HCT116 (cell line): ENCODE results near the gene ARL2. TPM values are rescaled to one million over a fixed set of nuclear protein-coding genes. Genes with fewer than 3 reads are reported as not detected.

Experiments
- ATAC-seq: fragments of 200-7000 bp; cut with Tn5 transposase; 2 replicates; pipeline ENCODE4 v1.9.1; 2020; ENCODE audit warnings: mild to moderate bottlenecking, moderate library complexity
- BruUV-seq: library from RNA; stranded (reverse); fragments of 400-500 nt; replicated peaks from 2 replicates; lab custom pipeline; 2021; lab: Mats Ljungman, UMichigan
- CTCF ChIA-PET: fragments of 300-600 bp; sonication (Branson Sonifier 250); formaldehyde crosslinking; loops from one replicate; lab custom pipeline; 2021; ENCODE audit warnings: antibody characterized with exemption; lab: Charles Lee
- POLR2A ChIA-PET: fragments of 300-600, 350-600 bp; sonication (Branson Sonifier 250); formaldehyde crosslinking; loops from one replicate; lab custom pipeline; 2021; ENCODE audit warnings: antibody characterized with exemption; lab: Charles Lee
- RAD21 ChIA-PET, 2 experiments: fragments of 300-600 bp; sonication (Branson Sonifier 250); formaldehyde crosslinking; loops; one replicate each; lab custom pipeline; 2023; ENCODE audit warnings: low total read pairs in 2 of 2; ENCODE audit not compliant: uncharacterized antibody in 2 of 2, unreplicated experiment in 2 of 2, low non-redundant PET in 1 of 2; lab: Charles Lee
- DNase-seq: peaks from one replicate; pipeline ENCODE4 v3.0.0-alpha.2; 2010; ENCODE audit warnings: low read depth, low spot score
- H2AFZ ChIP-seq: fragments of 200-600 bp; shearing (Covaris generic), sonication (generic); 2 replicates; pipeline ENCODE4 v1.6.1; 2017; ENCODE audit warnings: low read depth, mixed run types, mixed read lengths, antibody characterized with exemption, low read length; ENCODE audit not compliant: poor library complexity, severe bottlenecking
- H3K27ac ChIP-seq: 2 replicates; pipeline ENCODE4 v1.5.1; 2012; ENCODE audit warnings: low read depth, low read length
- H3K27me3 ChIP-seq: fragments of 200-600 bp; sonication (generic); 2 replicates; pipeline ENCODE4 v1.6.1; 2016; ENCODE audit warnings: mixed run types, low read length, mixed read lengths; ENCODE audit not compliant: insufficient read depth
- H3K36me3 ChIP-seq, 2 experiments: fragments of 200-500 bp in 1 of 2; fragments of 200-600 bp in 1 of 2; sonication (Bioruptor generic) in 1 of 2; sonication (generic) in 1 of 2; 2 replicates each; pipeline versions ENCODE4 v1.5.1 to v1.6.1; 2014 to 2016; ENCODE audit warnings: low read length in 2 of 2, inconsistent platforms in 1 of 2, mixed read lengths in 1 of 2, mixed run types in 1 of 2; ENCODE audit not compliant: insufficient read depth in 2 of 2, control insufficient read depth in 1 of 2
- H3K4me1 ChIP-seq, 2 experiments: fragments of 200-600 bp in 1 of 2; sonication (generic) in 1 of 2; 2 replicates each; pipeline versions ENCODE4 v1.5.1 to v1.6.1; 2012 to 2017; ENCODE audit warnings: low read length in 2 of 2, inconsistent platforms in 1 of 2, mild to moderate bottlenecking in 1 of 2, mixed read lengths in 1 of 2, mixed run types in 1 of 2, moderate library complexity in 1 of 2; ENCODE audit not compliant: insufficient read depth in 2 of 2, control insufficient read depth in 1 of 2
- H3K4me2 ChIP-seq: fragments of 200-600 bp; sonication (generic); 2 replicates; pipeline ENCODE4 v1.6.1; 2017; ENCODE audit warnings: mixed run types, low read length, mixed read lengths
- H3K4me3 ChIP-seq, 2 experiments: fragments of 200-600 bp in 1 of 2; sonication (generic) in 1 of 2; replicated peaks in 1 of 2; 2 replicates each; pipeline ENCODE4 v1.5.1; 2011 to 2016; ENCODE audit warnings: low read length in 2 of 2, control low read depth in 1 of 2, low read depth in 1 of 2, mild to moderate bottlenecking in 1 of 2, mixed read lengths in 1 of 2, mixed run types in 1 of 2
- H3K79me2 ChIP-seq: fragments of 200-600 bp; sonication (generic); 2 replicates; pipeline ENCODE4 v1.6.1; 2017; ENCODE audit warnings: mild to moderate bottlenecking, mixed run types, low read length, moderate library complexity, mixed read lengths; ENCODE audit not compliant: insufficient read depth
- H3K9ac ChIP-seq: fragments of 200-600 bp; sonication (generic); 2 replicates; pipeline ENCODE4 v1.6.1; 2016; ENCODE audit warnings: low read length, mixed read lengths
- H3K9me2 ChIP-seq: fragments of 200-600 bp; sonication (generic), shearing (Covaris generic); 2 replicates; pipeline ENCODE4 v1.6.1; 2017; ENCODE audit warnings: mixed run types, mild to moderate bottlenecking, moderate library complexity; ENCODE audit not compliant: insufficient read depth
- H3K9me3 ChIP-seq, 2 experiments: fragments of 200-500 bp in 1 of 2; fragments of 200-600 bp in 1 of 2; sonication (Bioruptor generic) in 1 of 2; sonication (generic) in 1 of 2; 2 replicates each; pipeline ENCODE4 v1.6.1; 2014 to 2017; ENCODE audit warnings: low read length in 2 of 2, mixed read lengths in 2 of 2, inconsistent platforms in 1 of 2, low read depth in 1 of 2, mild to moderate bottlenecking in 1 of 2, mixed run types in 1 of 2, moderate library complexity in 1 of 2; ENCODE audit not compliant: control insufficient read depth in 1 of 2, insufficient read depth in 1 of 2
- H4K20me1 ChIP-seq: fragments of 200-600 bp; sonication (generic), shearing (Covaris generic); 2 replicates; pipeline ENCODE4 v1.6.1; 2017; ENCODE audit warnings: mixed run types, mild to moderate bottlenecking, moderate library complexity; ENCODE audit not compliant: insufficient read depth
- CEBPB ChIP-seq: IDR thresholded peaks from 2 replicates; pipeline ENCODE4 v1.6.1; 2012; ENCODE audit warnings: low read depth
- ELF1 ChIP-seq: IDR thresholded peaks from 2 replicates; pipeline ENCODE4 v1.6.1; 2012; ENCODE audit warnings: low read depth, borderline replicate concordance
- EZH2 ChIP-seq: fragments of 200-600 bp; sonication (generic); IDR thresholded peaks from 2 replicates; pipeline ENCODE4 v1.6.1; 2017; ENCODE audit warnings: antibody characterized with exemption, mixed run types
- EZH2phosphoT487 ChIP-seq: fragments of 200-600 bp; IDR thresholded peaks from 2 replicates; pipeline ENCODE4 v1.6.1; 2018; ENCODE audit warnings: antibody characterized with exemption, borderline replicate concordance
- JUND ChIP-seq: IDR thresholded peaks from 2 replicates; pipeline ENCODE4 v1.6.1; 2012
- POLR2A ChIP-seq: IDR thresholded peaks from 2 replicates; pipeline ENCODE4 v1.7.0; 2011; ENCODE audit warnings: borderline replicate concordance; ENCODE audit not compliant: insufficient read depth, insufficient read length; ENCODE audit errors: extremely low read depth
- POLR2AphosphoS5 ChIP-seq: IDR thresholded peaks from 2 replicates; pipeline ENCODE4 v1.6.1; 2011; ENCODE audit warnings: mild to moderate bottlenecking, low read depth, low read length, moderate library complexity
- SIN3A ChIP-seq: IDR thresholded peaks from 2 replicates; pipeline ENCODE4 v1.6.1; 2012; ENCODE audit warnings: low read depth
- TCF7L2 ChIP-seq: IDR thresholded peaks from 2 replicates; pipeline ENCODE4 v1.7.0; 2011; ENCODE audit warnings: borderline replicate concordance, inconsistent platforms; ENCODE audit not compliant: insufficient read depth, insufficient read length; ENCODE audit errors: extremely low read depth
- YY1 ChIP-seq: IDR thresholded peaks from 2 replicates; pipeline ENCODE4 v1.6.1; 2011; ENCODE audit warnings: low read length, low read depth, moderate library complexity, mild to moderate bottlenecking; ENCODE audit not compliant: insufficient replicate concordance; ENCODE audit errors: extremely low read depth
- ZFX ChIP-seq: fragments of 450-650 bp; IDR thresholded peaks from 2 replicates; pipeline ENCODE4 v1.6.1; 2017
- ZNF274 ChIP-seq: fragments of 200-500 bp; sonication (Bioruptor generic); IDR thresholded peaks from 2 replicates; pipeline ENCODE4 v1.6.1; 2014; ENCODE audit warnings: mild to moderate bottlenecking, low read depth, low read length, inconsistent platforms
- intact Hi-C: fragments of 100-400 bp; cut with micrococcal nuclease; formaldehyde crosslinking; loops from 2 replicates; pipeline ENCODE4 v1.10.0; 2022
- total RNA-seq: library from RNA; stranded (reverse); gene quantifications from one replicate; pipeline ENCODE4 v1.2.1, GENCODE V29; 2021; ENCODE audit not compliant: unreplicated experiment
- TF ChIP-seq, protein P1 (sequence below): IDR thresholded peaks from 2 replicates; pipeline ENCODE4 v1.6.1; 2012
- TF ChIP-seq, protein P2 (sequence below), 3 experiments: fragments of 200-600 bp in 1 of 3; sonication (generic) in 1 of 3; IDR thresholded peaks in 2 of 3; conservative IDR thresholded peaks in 1 of 3; 2 replicates each; pipeline ENCODE4 v1.5.1; 2012 to 2017; ENCODE audit warnings: low read depth in 2 of 3, low read length in 2 of 3, antibody characterized with exemption in 1 of 3, borderline replicate concordance in 1 of 3, control low read depth in 1 of 3, mild to moderate bottlenecking in 1 of 3, mixed read lengths in 1 of 3, mixed run types in 1 of 3, moderate library complexity in 1 of 3; ENCODE audit not compliant: insufficient read depth in 1 of 3
- TF ChIP-seq, protein P3 (sequence below): IDR thresholded peaks from 2 replicates; pipeline ENCODE4 v1.6.1; 2012
- TF ChIP-seq, protein P4 (sequence below): IDR thresholded peaks from 2 replicates; pipeline ENCODE4 v1.6.1; 2011; ENCODE audit warnings: mild to moderate bottlenecking, low read length, moderate library complexity; ENCODE audit not compliant: insufficient replicate concordance; ENCODE audit errors: extremely low read depth

The ARL2 gene
- total RNA-seq, 1 experiment from 2014 or later: 68.7 TPM

DNA sequence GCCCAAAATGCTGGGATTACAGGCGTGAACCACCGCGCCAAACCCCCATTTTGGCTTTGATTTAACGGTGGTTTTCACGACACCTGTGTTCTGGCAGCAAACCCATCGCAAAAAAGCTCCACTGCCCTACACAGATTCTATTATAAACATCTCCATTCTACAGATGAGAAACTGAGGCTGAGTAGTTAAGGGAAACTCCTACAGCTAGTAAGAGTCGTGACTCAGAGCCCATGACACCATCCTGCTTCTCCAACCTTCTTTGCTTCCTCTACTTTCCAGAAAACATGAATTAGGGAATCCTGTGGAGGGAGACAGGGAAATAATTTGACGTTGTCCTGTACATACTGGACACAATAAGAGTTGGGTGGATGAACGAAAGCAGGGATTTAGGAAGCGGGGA is 12.8 kb downstream of the ARL2 start:
- Histone ChIP-seq H3K9me3 (no peaks in the 10 kb centered on the region), H3K4me3 (peak overlapping the region; percentile 39 to 44), H3K9me2 (no peaks in the 10 kb centered on the region), H2AFZ (peak overlapping the region; percentile 18), H3K27me3 (no peaks in the 10 kb centered on the region), H3K4me1 (peaks cover 11 to 22% of the 10 kb centered on the region in 2 experiments; a peak in 3 of 4 replicates), H3K79me2 (no peaks in the 10 kb centered on the region), H3K36me3 (no peaks in the 10 kb centered on the region), H3K4me2 (peak overlapping the region; percentile 71), H4K20me1 (no peaks in the 10 kb centered on the region), H3K27ac (peak overlapping the region; percentile 75), H3K9ac (peak overlapping the region; percentile 43)
- no TSS peak for BruUV-seq
- TF ChIP-seq POLR2A (no peak), POLR2AphosphoS5 (no peak), JUND (no peak), SIN3A (no peak), YY1 (no peak), TCF7L2 (no peak), ELF1 (no peak), CEBPB (no peak), ZNF274 (no peak), ZFX (no peak), EZH2 (no peak), EZH2phosphoT487 (no peak)
- TF ChIP-seq, protein P1, sequence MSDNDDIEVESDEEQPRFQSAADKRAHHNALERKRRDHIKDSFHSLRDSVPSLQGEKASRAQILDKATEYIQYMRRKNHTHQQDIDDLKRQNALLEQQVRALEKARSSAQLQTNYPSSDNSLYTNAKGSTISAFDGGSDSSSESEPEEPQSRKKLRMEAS: no peak
- TF ChIP-seq, protein P2, sequence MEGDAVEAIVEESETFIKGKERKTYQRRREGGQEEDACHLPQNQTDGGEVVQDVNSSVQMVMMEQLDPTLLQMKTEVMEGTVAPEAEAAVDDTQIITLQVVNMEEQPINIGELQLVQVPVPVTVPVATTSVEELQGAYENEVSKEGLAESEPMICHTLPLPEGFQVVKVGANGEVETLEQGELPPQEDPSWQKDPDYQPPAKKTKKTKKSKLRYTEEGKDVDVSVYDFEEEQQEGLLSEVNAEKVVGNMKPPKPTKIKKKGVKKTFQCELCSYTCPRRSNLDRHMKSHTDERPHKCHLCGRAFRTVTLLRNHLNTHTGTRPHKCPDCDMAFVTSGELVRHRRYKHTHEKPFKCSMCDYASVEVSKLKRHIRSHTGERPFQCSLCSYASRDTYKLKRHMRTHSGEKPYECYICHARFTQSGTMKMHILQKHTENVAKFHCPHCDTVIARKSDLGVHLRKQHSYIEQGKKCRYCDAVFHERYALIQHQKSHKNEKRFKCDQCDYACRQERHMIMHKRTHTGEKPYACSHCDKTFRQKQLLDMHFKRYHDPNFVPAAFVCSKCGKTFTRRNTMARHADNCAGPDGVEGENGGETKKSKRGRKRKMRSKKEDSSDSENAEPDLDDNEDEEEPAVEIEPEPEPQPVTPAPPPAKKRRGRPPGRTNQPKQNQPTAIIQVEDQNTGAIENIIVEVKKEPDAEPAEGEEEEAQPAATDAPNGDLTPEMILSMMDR (IDR thresholded peaks at IDR 0.05 in 2 of 3, conservative IDR thresholded peaks at IDR 0.05 in 1 of 3; ENCODE audit: borderline replicate concordance in 1 of 3, insufficient read depth in 1 of 3, low read depth in 2 of 3, low read length in 2 of 3): no peak
- TF ChIP-seq, protein P3, sequence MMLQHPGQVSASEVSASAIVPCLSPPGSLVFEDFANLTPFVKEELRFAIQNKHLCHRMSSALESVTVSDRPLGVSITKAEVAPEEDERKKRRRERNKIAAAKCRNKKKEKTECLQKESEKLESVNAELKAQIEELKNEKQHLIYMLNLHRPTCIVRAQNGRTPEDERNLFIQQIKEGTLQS: no peak
- TF ChIP-seq, protein P4, sequence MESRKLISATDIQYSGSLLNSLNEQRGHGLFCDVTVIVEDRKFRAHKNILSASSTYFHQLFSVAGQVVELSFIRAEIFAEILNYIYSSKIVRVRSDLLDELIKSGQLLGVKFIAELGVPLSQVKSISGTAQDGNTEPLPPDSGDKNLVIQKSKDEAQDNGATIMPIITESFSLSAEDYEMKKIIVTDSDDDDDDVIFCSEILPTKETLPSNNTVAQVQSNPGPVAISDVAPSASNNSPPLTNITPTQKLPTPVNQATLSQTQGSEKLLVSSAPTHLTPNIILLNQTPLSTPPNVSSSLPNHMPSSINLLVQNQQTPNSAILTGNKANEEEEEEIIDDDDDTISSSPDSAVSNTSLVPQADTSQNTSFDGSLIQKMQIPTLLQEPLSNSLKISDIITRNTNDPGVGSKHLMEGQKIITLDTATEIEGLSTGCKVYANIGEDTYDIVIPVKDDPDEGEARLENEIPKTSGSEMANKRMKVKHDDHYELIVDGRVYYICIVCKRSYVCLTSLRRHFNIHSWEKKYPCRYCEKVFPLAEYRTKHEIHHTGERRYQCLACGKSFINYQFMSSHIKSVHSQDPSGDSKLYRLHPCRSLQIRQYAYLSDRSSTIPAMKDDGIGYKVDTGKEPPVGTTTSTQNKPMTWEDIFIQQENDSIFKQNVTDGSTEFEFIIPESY: no peak
- CTCF ChIA-PET: interaction anchor here (1.2 to 1.6 kb wide), 2 partner anchors 12 to 85 kb away, joined by 4 to 5 read pairs; partner anchors contain the start of gene TM7SF2
- intact Hi-C loops: loop anchor here (1.0 to 5.0 kb wide), 5 partner anchors 13 to 180 kb away; partner anchors contain the start of genes ARL2, ATG2A, CDCA5 and EHD1
- RAD21 ChIA-PET: no interaction called here
- ATAC-seq: peak; percentile 21
- POLR2A ChIA-PET: interaction anchor here (0.6 to 1.2 kb wide), 2 partner anchors 20 to 96 kb away, joined by 3 to 4 read pairs; no protein-coding TSS in a partner anchor
- DNase-seq: no peak
